HuH-7.5 (cell line): Measurements from ENCODE around the gene TBCK.
"Not testable (repeated sequence)": the region's sequence is repeated elsewhere in the genome, so short reads cannot be mapped to it uniquely, and the experiment has no call there.

ENCODE experiments used
- DNase-seq: peaks from one replicate; pipeline ENCODE4 v3.0.0; 2011; ENCODE audit warnings: low spot score

TBCK gene

GRCh38 chr4:106315968-106316772 lies at the start of gene TBCK, which contains the start of gene AIMP1:
Gene TBCK (minus strand): TSS chr4:106316209. CDS start chr4:106308960, 7,249 bp downstream.
Gene AIMP1 (plus strand): TSS chr4:106316550. CDS start chr4:106325010, 8,460 bp downstream.
- DNase-seq, result peak; percentile 62

- no peak for DNase-seq
Measured at GRCh38 chr4:106365613-106366012, 49.6 kb upstream of the TBCK start.

DNA sequence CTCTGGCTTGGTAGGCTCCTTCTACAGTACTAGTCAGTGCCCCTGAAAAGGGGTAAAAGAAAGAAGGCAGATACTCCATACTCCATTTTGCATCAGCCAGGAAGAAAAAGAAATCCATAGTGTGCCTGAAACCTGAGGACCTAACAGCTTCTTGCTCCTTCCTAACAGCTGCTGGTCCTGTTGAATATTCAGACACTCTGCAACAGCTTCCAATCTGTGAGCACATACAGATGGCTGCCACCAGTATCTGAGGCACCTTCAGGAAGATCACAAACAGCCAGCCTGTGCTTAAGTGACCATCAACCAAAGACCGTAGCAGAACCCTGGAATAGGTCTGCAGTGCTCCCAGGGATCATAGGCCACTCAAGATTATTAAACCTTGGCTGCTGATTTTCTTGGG lies 48.3 kb upstream of the TBCK start:
- no peak for DNase-seq

DNA sequence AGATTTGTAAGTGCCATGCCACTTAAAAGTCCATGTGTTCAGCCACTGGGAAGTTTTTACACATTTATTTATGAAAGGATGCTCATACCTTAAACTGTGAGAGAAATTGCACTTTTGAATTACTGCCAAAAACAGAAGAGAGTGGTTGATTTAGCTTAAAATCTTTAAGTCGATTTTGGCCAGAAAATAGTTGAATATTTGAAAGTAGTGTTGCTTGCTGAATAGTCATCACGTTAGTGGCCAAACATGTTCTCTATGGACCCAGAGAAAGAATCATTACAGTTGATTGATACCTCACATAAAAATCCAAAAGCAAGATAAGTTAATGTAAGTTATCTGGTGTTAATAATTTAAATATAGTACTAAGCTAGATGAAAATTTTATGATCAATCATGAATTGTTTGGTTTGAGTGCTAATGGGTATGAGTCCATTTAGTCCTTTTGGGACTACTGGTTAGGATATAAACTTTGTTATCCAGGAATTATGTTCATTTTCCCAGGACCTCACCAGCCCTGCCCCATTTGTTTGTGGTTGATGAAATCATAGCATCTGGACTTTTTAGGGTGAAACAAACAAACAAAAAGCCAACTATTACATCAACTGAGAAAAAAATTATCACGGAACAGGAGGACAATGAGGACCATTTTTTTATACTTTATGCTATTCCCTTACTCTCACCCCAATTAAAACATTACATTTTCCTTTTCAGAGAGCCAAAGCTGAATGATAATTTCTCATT lies 46.2 kb upstream of the TBCK start:
- no peak for DNase-seq

DNA sequence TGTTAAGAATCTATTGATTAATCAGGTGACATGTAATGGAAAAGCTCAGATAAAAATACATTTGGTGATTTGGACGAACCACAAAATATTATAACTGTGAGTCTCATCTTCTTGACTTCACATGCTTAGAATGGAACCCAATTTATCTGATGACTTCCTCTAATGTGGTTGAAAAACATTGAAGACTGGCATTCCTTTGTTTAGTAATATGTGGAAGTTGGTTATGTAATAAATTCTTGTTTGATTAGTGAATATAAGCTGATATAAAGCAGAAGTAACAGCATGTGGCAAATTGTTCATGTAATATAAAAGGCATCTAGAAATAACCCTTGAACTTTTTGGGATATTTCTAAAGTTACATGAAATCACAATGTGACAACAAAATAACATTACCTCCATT lies 42.9 kb upstream of the TBCK start:
- no peak for DNase-seq

GRCh38 chr4:106355193-106355592 lies 39.2 kb upstream of the TBCK start:
- DNase-seq, result no peak

- DNase-seq, result no peak
Measured at GRCh38 chr4:106353786-106354185, 37.8 kb upstream of the TBCK start.

DNA sequence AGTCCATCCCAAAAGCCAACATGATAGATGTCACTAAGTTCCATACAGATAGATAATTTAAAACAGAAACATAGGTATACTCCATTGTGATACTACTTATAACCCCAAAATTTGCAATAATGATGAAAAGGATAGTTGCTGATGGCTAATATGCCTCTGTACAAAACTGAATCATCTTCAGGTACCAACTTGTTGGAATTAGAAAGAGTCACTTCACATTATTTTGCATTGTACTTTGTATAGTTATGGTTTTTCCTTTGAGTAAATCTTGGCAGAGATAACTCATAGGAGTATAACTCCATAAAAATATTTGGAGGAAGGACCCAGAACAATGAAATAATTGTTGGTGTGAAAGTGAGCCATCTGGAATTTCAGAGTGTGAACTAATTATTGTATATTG lies 35.0 kb upstream of the TBCK start:
- no peak for DNase-seq

GRCh38 chr4:106347167-106347566 lies 31.2 kb upstream of the TBCK start:
- DNase-seq, result no peak

DNA sequence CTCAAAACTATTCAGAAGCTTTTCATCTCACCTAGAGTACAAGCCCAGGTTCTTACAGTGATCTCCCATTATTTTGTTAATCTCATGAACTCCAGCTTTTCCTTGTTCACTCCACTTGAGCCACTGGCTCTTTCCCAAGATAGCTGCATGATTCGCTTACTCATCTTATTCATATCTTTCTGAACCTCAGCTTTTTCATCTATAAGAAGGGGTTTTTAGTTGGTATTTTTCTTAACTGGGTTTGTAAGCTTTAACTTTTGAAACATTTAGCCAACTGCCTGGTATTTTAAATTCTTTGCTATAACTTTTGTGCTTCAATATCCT lies 28.6 kb upstream of the TBCK start:
- no peak for DNase-seq

DNA sequence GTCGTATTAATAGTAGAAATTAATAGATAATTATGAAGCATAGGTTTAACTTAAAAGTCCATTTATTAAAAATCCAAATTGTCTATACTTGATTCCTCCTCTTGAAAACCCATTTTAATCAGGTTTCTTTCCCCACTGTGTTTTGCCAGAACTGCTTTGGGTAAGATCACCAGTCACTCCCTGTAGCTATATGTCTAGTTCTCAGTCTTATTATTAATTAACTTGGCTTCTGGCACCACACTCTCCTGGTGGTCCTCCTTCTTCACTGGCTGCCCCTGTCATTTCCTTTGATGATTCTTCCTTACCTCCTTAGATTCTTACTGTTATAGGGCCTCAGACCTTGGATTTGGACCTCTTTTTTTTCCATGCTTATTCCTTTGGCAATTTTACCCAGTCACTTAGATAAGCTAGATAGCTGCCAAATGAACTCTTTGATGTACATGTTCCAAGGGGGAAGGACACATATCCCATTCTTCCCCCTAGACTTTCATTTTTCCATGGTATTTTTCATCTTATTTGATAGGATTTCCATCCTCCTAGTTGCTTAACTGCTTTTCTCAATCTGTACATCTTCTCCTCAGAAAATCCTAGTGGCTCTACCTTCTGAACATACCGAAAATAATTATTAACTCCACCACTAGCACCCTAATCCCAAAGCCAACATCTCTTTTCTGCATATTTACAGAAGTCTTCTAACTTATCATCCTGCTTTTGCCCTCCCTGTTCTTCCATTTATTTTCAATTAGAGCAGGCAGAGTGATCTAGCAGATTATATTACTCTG lies 28.0 kb upstream of the TBCK start:
- DNase-seq, result no peak

GRCh38 chr4:106340774-106341173 lies 24.8 kb upstream of the TBCK start:
- no peak for DNase-seq

DNA sequence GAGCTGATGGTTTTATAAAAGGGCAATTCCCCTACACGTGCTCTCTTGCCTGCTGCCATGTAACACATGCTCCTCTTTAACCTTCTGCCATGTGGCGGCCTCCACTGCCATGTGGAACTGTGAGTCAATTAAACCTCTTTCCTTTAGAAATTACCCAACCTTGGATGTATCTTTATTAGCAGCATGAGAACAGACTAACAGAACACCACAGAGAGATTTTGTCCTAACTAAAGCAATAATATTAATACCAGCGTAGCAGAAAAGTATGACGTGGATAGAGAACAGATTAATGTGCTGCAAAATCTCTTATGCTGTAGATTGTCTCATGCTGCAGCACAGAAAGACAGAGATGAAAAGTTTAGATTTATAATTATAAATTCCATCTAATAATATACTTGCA lies 23.4 kb upstream of the TBCK start:
- DNase-seq, result no peak

GRCh38 chr4:106338671-106339070 lies 22.7 kb upstream of the TBCK start:
- DNase-seq, result no peak

GRCh38 chr4:106337916-106338315 lies 21.9 kb upstream of the TBCK start:
- no peak for DNase-seq

DNA sequence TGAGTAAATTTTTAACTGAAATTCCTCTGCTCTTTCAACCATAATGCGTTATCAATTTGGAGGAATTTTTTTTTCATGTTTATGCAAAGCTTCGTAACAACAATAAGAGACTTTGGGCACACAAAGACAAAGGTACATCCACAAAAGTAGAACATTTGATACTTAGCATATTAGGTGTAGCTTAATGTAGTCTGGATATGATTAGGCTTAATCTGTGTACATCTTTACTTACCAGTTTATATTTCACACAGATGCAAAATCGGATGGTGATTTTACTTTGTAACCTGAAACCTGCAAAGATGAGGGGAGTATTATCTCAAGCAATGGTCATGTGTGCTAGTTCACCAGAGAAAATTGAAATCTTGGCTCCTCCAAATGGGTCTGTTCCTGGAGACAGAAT lies 20.6 kb upstream of the TBCK start:
- DNase-seq, result no peak

GRCh38 chr4:106334741-106335470 lies 18.9 kb upstream of the TBCK start:
- DNase-seq, result no peak

GRCh38 chr4:106333186-106333585 lies 17.2 kb upstream of the TBCK start:
- DNase-seq, result no peak

- no peak for DNase-seq
Measured at GRCh38 chr4:106329041-106329618, 13.1 kb upstream of the TBCK start.

GRCh38 chr4:106325800-106326199 lies 9.8 kb upstream of the TBCK start:
- no peak for DNase-seq

- no peak for DNase-seq
Measured at GRCh38 chr4:106323119-106323518, 7.1 kb upstream of the TBCK start.

GRCh38 chr4:106321814-106322213 lies 5.8 kb upstream of the TBCK start:
- DNase-seq, result not testable (repeated sequence)
